ENCODE data around the gene TDRD5.

DNA sequence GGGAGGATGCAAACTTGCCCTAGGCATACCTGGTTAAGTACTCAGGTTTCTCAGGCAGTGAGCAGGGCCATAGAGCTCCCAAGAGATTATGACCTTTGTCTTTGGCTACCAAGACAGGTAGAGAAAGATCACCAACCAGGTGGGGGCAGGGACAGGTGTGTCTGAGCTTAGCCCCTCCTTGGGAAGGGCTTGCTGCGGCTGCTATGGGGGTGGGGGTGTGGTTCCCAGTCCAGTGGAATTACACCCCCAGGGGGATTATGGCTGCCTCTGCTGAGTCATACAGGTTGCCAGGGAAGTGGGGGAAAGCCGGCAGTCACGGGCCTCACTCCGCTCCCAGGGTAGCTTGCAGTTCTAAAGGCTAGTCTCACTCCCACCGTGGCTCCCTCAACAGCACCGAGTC is 86.2 kb downstream of the TDRD5 start:
- TF ChIP-seq, protein P1, sequence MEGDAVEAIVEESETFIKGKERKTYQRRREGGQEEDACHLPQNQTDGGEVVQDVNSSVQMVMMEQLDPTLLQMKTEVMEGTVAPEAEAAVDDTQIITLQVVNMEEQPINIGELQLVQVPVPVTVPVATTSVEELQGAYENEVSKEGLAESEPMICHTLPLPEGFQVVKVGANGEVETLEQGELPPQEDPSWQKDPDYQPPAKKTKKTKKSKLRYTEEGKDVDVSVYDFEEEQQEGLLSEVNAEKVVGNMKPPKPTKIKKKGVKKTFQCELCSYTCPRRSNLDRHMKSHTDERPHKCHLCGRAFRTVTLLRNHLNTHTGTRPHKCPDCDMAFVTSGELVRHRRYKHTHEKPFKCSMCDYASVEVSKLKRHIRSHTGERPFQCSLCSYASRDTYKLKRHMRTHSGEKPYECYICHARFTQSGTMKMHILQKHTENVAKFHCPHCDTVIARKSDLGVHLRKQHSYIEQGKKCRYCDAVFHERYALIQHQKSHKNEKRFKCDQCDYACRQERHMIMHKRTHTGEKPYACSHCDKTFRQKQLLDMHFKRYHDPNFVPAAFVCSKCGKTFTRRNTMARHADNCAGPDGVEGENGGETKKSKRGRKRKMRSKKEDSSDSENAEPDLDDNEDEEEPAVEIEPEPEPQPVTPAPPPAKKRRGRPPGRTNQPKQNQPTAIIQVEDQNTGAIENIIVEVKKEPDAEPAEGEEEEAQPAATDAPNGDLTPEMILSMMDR (IDR thresholded peaks at IDR 0.05): no peak
- no peak for TF ChIP-seq POLR2A (IDR thresholded peaks at IDR 0.05)
